OCI-LY3 (cell line): ENCODE results near the gene NLRC3.

Experiments used
- H2AFZ ChIP-seq: fragments of 200-600, 300-600 bp; shearing (Covaris generic); 2 replicates; pipeline ENCODE4 v1.6.0; 2014; ENCODE audit warnings: antibody characterized with exemption, low read depth, low read length
- H3K27ac ChIP-seq: fragments of 200-600, 300-600 bp; sonication (generic); 2 replicates; pipeline ENCODE4 v1.5.1; 2014; ENCODE audit warnings: mild to moderate bottlenecking, low read length, moderate library complexity, mixed read lengths
- H3K27me3 ChIP-seq: fragments of 200-600, 300-600 bp; sonication (generic); 2 replicates; pipeline ENCODE4 v1.6.1; 2014; ENCODE audit warnings: low read depth, low read length, mixed read lengths
- H3K36me3 ChIP-seq: fragments of 200-600, 300-600 bp; sonication (generic); replicated peaks from 2 replicates; pipeline ENCODE3; 2014; ENCODE audit warnings: low read depth, low read length, mixed read lengths
- H3K4me1 ChIP-seq: fragments of 300-600, 200-600 bp; sonication (generic); 2 replicates; pipeline ENCODE4 v1.6.1; 2014; ENCODE audit warnings: low read length, mixed read lengths
- H3K4me2 ChIP-seq: fragments of 200-600, 300-600 bp; sonication (generic); 2 replicates; pipeline ENCODE4 v1.6.1; 2014; ENCODE audit warnings: low read length, mixed read lengths
- H3K4me3 ChIP-seq: fragments of 300-600, 200-600 bp; sonication (generic); 2 replicates; pipeline ENCODE4 v1.5.1; 2014; ENCODE audit warnings: antibody characterized with exemption, mild to moderate bottlenecking, low read length, moderate library complexity
- H3K79me2 ChIP-seq: fragments of 300-600, 200-600 bp; shearing (Covaris generic); 2 replicates; pipeline ENCODE4 v1.6.1; 2014; ENCODE audit warnings: mild to moderate bottlenecking, low read length, mixed read lengths
- H3K9ac ChIP-seq: fragments of 300-600, 200-600 bp; shearing (Covaris generic); 2 replicates; pipeline ENCODE4 v1.6.0; 2014; ENCODE audit warnings: mild to moderate bottlenecking, low read length, moderate library complexity
- H3K9me3 ChIP-seq: fragments of 200-600, 300-600 bp; shearing (Covaris generic); 2 replicates; pipeline ENCODE4 v1.6.1; 2014; ENCODE audit warnings: low read length, mixed read lengths; ENCODE audit not compliant: insufficient read depth
- H4K20me1 ChIP-seq: fragments of 200-600, 300-600 bp; sonication (generic); 2 replicates; pipeline ENCODE4 v1.6.1; 2016; ENCODE audit warnings: low read length, mixed read lengths; ENCODE audit not compliant: insufficient read depth
- EZH2phosphoT487 ChIP-seq: fragments of 200-600 bp; shearing (Covaris generic); IDR thresholded peaks from 2 replicates; pipeline ENCODE4 v1.6.1; 2018; ENCODE audit warnings: antibody characterized with exemption, mixed run types, low read depth
- TF ChIP-seq, protein P1 (sequence below): fragments of 200-600, 300-600 bp; sonication (generic); IDR thresholded peaks from 2 replicates; pipeline ENCODE4 v1.5.1; 2014; ENCODE audit warnings: antibody characterized with exemption, low read length, low read depth

The NLRC3 gene

DNA sequence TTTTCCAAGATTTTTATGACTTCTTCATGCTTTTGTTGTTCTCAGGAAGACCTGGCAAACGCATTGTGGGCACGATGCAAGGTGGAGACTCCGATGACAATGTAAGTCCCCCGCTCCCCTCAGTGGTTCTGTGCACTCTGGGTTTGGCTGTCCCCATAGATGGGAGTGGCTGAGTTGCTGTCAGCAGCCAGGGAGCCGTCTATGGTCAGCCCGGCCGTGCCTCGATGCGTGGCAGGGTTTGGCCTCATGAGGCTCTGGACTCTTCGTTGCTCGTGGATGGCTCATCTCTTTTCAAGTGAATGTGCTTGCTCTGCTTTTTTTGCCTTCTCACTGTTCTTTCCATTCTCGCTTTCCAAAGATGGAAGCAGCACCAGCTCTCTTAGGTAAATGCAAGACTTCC, 44.5 kb downstream of the NLRC3 start:
- Histone ChIP-seq H3K4me2 (no peak overlapping the region), H3K27ac (no peak overlapping the region), H3K27me3 (no peaks in the 10 kb centered on the region), H3K4me1 (no peaks in the 10 kb centered on the region), H3K4me3 (no peak overlapping the region), H2AFZ (no peak overlapping the region), H3K9me3 (no peaks in the 10 kb centered on the region), H3K79me2 (no peaks in the 10 kb centered on the region), H4K20me1 (no peaks in the 10 kb centered on the region), H3K36me3 (peaks cover 11% of the 10 kb centered on the region), H3K9ac (no peak overlapping the region)
- TF ChIP-seq, protein P1, sequence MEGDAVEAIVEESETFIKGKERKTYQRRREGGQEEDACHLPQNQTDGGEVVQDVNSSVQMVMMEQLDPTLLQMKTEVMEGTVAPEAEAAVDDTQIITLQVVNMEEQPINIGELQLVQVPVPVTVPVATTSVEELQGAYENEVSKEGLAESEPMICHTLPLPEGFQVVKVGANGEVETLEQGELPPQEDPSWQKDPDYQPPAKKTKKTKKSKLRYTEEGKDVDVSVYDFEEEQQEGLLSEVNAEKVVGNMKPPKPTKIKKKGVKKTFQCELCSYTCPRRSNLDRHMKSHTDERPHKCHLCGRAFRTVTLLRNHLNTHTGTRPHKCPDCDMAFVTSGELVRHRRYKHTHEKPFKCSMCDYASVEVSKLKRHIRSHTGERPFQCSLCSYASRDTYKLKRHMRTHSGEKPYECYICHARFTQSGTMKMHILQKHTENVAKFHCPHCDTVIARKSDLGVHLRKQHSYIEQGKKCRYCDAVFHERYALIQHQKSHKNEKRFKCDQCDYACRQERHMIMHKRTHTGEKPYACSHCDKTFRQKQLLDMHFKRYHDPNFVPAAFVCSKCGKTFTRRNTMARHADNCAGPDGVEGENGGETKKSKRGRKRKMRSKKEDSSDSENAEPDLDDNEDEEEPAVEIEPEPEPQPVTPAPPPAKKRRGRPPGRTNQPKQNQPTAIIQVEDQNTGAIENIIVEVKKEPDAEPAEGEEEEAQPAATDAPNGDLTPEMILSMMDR, result no peak
- no peak for TF ChIP-seq EZH2phosphoT487

DNA sequence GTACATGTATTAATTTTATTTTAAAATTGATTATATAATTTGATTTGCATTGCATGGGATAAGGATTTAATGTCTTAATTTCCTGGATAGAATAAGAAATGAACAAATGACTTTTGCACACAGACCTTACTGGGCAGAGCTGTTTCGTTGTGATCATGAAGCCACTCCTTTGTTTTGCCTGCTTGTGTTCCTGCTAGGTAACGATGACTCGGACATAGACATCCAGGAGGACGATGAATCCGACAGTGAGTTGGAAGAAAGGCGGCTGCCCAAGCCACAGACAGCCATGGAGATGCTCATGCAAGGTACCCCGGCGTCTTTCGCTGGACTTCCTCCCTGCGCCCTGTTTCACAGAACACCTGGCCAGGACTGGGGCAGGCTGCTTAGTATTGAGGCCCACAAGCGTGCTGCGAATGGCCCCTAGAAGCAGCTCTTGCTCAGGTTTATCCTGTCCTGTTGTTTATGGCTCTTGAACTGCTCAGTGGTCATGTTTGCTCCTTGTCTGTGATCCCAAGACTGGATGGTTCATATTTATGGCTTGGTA, 46.8 kb downstream of the NLRC3 start:
- Histone ChIP-seq H2AFZ (no peak overlapping the region), H3K9me3 (no peaks in the 10 kb centered on the region), H3K4me1 (no peaks in the 10 kb centered on the region), H3K4me3 (no peak overlapping the region), H3K79me2 (no peaks in the 10 kb centered on the region), H3K36me3 (peaks cover 8% of the 10 kb centered on the region), H4K20me1 (no peaks in the 10 kb centered on the region), H3K9ac (no peak overlapping the region), H3K27ac (no peak overlapping the region), H3K4me2 (no peak overlapping the region), H3K27me3 (no peaks in the 10 kb centered on the region)
- TF ChIP-seq, protein P1, result no peak
- no peak for TF ChIP-seq EZH2phosphoT487

DNA sequence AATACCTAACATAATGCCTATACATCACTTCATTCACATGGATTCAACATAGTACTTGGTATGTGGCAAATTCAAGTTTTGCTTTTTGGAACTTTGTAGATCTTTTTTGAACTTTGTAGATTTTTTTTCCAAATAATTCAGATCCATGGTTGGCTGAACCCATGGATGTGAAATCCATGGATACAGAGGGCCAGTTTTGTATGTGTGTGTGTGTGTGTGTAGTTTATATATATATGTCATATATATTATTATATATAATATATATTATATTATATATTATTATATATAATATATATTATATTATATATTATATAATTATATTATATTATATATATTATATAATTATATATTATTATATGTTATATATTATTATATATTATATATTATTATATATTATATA, 48.0 kb downstream of the NLRC3 start:
- no peaks in the 10 kb centered on the region for H3K27me3 ChIP-seq

DNA sequence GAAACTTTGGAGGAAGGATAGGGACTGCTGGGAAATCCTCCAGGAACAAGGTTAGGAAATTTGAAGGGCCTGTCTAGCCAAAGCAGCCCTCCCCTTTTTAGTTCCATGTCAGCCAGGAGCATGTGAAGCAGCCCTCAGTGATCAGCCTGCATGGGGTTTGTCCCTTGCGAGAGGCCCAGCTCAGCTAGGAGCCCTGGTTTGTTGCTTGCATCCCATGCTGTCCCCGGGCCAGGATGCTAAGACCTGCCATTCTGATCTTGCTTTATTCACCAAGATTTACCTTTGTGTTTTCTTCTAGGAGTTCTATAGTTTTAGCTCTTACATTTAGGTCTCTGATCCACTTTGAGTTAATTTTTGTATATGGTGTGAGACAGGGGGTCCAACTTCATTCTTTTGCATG, 48.8 kb downstream of the NLRC3 start:
- Histone ChIP-seq H3K27me3 (no peaks in the 10 kb centered on the region), H3K36me3 (peaks cover 8% of the 10 kb centered on the region), H3K4me1 (no peaks in the 10 kb centered on the region), H3K27ac (no peak overlapping the region), H4K20me1 (no peaks in the 10 kb centered on the region), H3K9me3 (no peaks in the 10 kb centered on the region), H3K9ac (no peak overlapping the region), H3K4me2 (no peak overlapping the region), H2AFZ (no peak overlapping the region), H3K4me3 (no peak overlapping the region), H3K79me2 (no peaks in the 10 kb centered on the region)
- no peak for TF ChIP-seq EZH2phosphoT487
- TF ChIP-seq, protein P1, result no peak

More for the DNA sequence above, 48.0 kb downstream of the NLRC3 start:
- no peak overlapping the region for H3K4me2 ChIP-seq
- H3K27ac ChIP-seq, result no peak overlapping the region
- H3K79me2 ChIP-seq, result no peaks in the 10 kb centered on the region
- no peak overlapping the region for H2AFZ ChIP-seq
- H3K4me1 ChIP-seq, result no peaks in the 10 kb centered on the region
- no peak for TF ChIP-seq EZH2phosphoT487
- TF ChIP-seq, protein P1, result no peak
- no peak overlapping the region for H3K4me3 ChIP-seq
- H3K36me3 ChIP-seq, result peaks cover 8% of the 10 kb centered on the region
- H3K9ac ChIP-seq, result no peak overlapping the region
- H3K9me3 ChIP-seq, result no peaks in the 10 kb centered on the region
- no peaks in the 10 kb centered on the region for H4K20me1 ChIP-seq
